OCI-LY1 (cell line): ENCODE data around the gene KANSL1.
"Not testable (repeated sequence)": the region's sequence is repeated elsewhere in the genome, so short reads cannot be mapped to it uniquely, and the experiment has no call there.

Source experiments
- CTCF ChIP-seq: fragments of 200-600 bp; sonication (generic), shearing (Covaris generic); IDR thresholded peaks from 2 replicates; pipeline ENCODE4 v1.5.1; 2017; ENCODE audit warnings: mild to moderate bottlenecking, antibody characterized with exemption, low read length, moderate library complexity, mixed read lengths
- EZH2 ChIP-seq: fragments of 200-600 bp; sonication (generic), shearing (Covaris generic); IDR thresholded peaks from 2 replicates; pipeline ENCODE4 v1.8.0; 2017; ENCODE audit warnings: borderline replicate concordance, mixed run types, mild to moderate bottlenecking, antibody characterized with exemption, low read length, moderate library complexity, mixed read lengths

- TF ChIP-seq CTCF, EZH2: not testable (repeated sequence)
Measured at GRCh38 chr17:46224864-46225263, 31.6 kb upstream of the KANSL1 start.
